NCI-H2081 (cell line): ENCODE data around the gene RGS12.

Experiments used
- DNase-seq, 2 experiments: peaks; one replicate each; lab custom pipeline; 2025; lab: John Stamatoyannopoulos, UW

Gene RGS12

DNA sequence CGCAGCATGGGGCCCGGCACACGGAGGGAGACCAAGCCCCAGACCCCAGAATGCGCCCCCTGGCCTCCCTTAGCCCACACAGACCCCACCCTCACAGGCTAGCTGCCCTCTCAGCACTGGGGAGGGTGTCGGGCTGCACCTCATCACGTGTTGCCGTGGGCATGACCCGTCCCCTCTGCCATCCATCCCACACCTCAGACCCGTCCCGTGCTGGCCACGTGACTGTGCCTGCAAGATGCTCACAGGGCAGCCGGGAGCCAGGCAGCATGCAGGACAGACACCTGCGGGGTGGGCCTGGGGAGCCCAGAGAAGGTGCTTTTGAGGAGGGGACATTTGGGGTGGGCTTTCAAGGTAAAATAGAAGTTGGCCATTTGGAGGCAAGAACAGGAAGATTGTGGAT, 39.0 kb upstream of the RGS12 start:
- no peak for DNase-seq

DNA sequence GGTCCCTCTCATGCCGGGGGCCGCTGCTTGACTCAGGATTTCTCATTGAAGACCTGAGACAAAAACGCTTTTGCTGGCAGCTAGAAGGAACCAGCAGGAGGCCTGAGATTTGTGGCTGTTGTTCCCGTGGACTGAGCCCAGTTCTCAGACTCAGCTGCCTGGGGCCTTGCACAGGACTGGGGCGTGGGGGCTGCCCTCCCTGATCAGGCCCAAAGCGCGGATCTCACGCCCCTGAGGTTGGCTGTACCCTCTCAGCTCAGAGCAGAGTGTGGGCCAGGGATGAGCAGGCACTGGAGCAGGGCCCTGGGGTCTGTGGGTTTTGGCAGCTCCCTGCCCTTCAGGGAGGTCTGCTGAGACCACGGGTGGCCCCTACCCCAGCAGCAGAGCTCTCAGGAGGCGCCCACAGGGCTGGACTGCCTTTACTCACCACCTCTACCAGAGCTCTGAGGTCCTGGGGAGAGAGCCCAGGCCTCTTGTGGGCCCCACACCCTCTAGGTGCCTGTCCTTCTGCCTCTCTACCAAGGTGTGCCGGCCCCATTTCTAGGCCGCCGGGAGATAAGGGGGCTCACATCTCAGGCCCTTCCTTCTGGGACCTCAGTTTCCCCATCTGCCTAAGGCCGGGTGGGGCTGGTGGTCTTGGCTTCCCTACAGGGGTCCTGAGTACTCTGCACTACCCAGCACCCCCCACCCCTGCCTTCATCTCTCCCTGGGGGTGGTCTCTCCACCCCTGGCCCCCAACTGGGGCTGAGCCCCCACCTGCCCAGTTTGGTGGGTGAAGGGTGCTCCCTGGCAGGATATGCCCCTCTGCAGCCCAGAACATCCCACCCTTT, 38.3 kb upstream of the RGS12 start:
- DNase-seq, result no peak

DNA sequence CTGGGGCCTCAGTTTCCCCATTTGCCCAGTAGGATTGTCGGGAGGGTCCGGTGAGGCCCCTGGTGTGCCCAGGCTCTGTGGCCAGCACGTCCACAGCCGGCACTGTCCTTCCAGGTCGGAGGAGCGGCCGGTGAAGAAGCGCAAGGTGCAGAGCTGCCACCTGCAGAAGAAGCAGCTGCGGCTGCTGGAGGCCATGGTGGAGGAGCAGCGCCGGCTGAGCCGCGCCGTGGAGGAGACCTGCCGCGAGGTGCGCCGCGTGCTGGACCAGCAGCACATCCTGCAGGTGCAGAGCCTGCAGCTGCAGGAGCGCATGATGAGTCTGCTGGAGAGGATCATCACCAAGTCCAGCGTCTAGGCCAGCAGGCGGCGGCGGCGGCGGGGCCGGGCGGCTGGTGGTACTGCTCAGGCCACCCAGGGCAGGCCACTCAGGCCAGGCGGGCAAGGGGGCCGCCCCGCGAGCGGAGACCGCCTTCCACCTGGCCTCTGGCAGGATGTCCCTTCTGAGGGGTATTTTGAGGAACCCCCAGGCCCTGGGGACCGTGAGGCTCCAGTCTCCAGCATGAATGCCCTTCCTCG, 37.1 kb upstream of the RGS12 start:
- no peak for DNase-seq

DNA sequence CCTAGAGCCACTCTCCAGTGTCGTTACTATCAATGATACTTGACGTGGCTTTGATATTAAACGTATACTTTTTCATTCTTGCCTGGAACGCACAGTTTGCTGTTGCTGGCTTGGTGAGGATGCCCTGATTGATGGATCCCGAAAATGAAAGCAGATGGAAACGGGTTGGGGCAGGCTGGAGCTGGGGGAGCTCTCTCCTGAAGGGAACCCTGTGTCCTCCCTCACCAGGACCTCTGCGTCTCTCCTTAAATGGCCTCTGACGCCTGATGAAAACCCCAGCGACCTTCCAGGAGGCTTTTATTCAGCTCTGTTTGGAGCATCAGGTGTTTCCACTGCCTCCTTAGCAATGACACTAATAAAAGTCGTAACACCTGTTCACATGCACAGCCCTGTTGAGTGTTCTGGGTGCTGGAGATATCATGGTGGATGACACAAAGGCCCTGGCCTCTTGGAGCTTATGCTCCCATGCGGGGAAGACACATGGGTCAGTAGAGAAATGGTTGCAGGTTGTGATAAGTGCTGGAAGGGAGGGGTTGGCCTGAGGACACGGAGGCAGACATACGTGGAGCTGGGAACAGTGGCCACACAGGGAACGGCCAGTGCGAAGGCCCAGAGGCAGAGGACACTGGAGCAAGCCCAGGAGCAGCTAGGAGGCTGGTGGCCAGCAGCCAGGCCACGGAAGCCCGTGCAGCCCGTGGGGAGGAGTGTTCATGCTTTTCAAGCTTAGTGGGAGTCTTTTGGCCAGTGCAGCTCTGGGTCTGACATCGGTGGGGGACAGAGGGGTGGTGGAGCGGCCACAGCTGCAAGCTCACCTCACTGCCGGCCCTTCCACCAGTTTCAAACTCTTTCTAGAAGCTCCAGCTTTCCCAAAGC, 36.4 kb upstream of the RGS12 start:
- no peak for DNase-seq

DNA sequence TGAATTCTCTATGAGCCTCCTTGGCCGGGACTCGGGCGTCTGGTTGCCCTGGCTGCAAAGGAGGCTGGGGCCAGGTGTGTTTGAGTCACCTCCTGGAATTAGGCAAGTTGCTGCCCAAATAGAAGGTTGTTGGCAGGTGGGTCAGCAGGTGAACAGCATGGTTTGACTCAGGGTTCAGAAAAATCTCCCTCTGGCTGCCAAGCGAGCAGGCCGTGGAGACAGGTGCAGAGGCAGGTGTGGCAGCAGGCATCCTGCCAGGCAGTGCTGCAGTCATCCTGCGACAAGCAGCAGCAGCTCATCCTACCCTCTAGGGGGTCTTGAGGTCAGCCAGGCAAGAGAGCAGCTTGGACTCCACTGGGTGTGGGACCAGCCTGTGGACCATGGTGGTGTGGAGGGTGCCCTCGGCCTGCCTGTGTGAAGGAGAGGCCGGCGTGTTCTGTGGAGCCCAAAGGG, 35.7 kb upstream of the RGS12 start:
- DNase-seq, result peak; percentile 55 to 80

DNA sequence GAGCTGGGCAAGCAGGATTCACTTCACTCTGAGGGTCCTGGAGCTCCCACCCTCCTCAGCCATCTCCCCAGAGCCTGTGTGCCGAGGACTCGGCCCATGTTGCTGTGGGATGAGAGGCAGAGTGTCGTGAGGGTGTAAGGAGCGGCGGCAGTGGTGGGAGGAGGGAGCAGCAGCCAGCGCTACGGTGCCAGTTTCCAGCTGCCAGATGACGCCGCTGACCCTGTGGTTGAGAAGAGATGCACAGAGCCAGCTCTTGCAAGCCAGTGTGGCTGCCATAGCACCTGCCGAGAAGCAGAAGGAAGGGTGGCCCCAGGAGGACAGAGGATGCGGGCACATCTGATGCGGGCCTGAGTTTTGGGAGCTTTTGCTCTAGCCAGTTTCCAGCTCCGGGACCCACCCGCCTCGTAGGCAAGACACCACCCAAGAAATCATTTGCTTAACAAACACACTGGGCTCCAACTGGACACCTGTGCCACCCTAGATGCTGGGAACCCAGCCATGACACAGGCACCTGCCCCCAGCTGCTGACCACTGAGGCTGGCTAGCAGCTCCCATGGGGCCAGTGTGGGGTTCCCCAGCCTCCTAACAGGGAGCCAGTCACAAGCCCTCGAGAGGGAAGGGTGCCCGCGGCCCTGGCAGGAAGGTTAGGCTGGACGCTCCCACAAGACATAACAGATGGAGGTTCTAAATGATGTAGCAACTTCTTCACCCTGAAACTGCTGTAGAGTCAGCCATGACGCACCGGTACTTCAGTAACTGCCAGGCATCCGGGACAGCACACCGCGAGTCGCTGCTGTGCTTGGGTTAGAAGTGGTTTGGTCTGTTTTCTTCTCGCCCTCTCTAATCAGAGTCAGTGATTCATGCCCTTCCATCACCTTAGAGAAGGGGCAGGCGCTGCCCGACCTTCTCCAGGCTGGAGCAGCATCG, 35.0 kb upstream of the RGS12 start:
- DNase-seq, result no peak

DNA sequence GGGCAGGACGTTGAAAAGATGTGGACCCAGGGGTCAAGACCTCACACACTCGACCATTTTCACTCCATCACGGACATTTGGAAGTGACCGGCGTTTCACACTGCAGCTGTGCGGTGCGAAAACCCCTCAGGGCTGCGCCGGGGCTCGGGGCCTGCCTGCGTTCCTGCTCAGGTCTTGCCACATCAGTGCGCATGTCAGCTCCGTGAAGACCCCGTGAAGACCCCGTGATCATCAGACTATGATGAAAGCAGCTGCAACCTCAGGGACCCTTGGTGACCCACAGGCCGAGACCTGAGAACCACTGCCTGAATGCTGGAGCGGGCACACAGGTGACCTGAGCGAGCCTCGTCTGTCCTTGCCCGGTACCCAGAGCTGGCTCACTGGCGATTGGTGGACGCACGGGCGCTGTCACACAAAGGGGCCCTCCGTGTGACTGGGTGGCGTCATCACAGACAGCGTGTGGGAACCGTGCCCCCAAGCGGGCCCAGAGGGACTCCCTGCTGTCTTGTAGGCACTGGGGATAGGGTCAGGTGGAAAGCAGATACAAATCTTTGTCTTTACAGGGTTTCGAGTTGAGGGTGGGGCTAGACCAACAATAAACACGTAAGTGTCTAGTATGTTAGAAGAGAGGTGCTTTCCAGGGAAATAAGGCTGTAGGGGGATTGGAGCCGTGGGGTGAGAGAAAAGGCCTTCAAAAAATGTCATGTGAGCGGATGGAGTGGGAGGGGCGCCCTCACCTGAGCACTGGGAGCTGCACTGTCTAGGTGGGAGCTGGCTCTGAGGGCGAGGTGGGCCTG, 31.2 kb upstream of the RGS12 start:
- no peak for DNase-seq

DNA sequence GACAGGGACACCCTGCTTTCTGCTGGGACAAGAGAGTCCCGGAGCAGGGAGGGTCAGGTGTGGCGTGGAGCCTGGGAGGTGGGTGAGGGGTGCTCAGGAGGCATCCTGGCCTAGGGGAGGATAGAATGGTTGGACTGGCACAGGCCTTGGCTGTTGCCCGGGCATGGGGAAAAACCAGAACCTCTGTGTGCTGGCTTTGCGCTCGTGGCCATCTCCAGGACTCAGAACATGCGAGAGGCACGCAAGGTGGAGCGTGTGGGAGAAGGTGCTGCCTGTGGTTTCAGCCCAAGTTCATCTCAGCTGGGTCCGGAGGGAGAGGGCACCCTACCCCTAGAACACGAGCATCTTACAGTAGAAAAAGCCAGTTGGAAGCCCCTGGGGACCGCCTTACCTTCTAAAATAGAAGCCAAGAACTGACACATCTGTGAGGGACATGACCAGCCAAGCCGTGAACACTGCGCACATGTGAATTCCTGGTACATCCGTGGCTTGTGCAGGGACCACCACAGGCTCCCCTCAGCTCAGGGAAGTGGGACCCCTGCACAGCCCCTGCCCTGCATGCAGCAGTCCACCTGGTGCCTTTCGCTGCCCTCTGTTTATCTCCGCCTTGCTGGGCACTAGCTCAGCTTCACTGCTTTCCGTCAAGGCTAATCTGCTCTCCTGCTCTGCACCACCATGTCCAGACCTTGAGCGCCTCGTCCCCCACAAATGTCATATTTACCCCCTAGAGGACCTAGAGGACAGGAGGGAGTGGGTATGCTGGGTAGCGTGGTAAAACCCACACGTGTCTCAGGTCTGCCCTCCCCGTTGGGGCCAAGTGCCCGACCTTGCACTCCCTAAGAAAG, 30.4 kb upstream of the RGS12 start:
- DNase-seq, result no peak

DNA sequence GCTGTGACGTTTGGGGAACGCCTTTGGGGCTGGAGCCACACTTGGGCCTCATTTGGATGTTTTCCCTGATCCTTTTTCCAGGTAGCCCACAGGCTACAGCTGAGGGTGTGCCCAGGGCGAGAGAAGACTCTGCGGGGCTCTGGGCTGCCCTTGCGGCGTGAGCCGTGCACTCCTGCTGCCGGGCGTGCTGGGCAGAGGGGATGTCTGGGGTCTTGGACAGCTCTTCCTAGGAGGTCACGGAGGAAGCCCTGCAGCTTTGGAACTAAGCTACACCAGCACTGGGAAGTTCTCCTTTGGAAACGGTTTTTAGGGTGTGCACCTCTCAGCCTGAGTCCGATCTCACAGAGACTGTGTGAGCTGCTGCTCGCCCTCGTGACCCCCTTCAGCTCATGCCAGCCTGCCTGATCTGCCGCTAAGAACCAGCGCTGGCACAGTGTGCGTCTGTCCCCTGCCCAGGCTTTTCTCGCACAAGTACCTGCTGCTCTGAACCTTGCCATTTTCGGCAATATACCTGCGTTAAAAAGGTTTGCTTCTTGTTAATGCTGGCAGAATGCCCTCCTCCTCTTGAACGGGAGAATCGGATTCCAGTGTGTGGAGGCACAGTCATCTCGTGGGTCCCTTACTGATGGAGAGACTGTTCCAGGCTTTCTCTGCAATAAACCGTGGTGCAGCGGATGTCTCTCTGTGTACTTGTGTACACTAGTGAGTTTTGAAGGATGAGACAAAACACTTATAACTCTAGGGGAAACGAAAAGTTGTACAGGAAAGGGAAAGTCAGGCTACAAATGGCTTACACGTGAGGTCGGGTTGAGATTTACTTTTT, 29.6 kb upstream of the RGS12 start:
- DNase-seq, result no peak

DNA sequence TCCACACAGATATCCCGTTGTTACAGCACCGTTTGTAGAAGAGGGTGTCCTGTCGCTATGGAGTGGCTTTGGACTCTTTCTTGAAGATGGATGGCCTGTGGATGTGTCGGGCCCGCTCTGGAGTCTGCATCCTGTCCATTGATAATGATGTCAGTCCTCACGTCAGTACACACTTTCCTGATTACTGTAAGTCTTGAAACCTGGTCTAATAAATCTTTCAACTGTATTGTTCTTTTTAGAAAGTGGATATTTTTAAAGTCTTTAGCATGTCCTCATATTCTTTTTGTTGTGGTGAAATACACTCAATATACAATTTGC, 29.0 kb upstream of the RGS12 start:
- no peak for DNase-seq

DNA sequence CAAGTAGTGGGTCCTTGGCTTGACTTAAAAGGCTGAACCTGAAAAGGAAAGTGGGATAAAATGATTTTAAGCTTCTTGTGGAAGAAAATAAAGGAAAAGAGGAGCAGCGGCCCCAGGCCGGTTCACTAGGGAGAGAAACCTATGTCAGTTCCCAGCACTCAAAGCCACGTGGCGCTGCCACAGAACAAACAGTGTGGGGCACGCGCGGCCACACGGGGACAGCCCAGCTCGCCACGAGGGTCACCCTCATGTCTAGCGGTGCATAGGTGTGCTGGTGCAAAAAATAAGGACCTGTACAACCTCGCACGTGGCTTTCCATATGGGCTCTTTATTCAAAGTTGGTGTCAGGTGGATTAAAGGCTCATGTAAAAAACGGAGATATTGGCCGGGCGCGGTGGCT, 26.7 kb upstream of the RGS12 start:
- DNase-seq, result no peak

DNA sequence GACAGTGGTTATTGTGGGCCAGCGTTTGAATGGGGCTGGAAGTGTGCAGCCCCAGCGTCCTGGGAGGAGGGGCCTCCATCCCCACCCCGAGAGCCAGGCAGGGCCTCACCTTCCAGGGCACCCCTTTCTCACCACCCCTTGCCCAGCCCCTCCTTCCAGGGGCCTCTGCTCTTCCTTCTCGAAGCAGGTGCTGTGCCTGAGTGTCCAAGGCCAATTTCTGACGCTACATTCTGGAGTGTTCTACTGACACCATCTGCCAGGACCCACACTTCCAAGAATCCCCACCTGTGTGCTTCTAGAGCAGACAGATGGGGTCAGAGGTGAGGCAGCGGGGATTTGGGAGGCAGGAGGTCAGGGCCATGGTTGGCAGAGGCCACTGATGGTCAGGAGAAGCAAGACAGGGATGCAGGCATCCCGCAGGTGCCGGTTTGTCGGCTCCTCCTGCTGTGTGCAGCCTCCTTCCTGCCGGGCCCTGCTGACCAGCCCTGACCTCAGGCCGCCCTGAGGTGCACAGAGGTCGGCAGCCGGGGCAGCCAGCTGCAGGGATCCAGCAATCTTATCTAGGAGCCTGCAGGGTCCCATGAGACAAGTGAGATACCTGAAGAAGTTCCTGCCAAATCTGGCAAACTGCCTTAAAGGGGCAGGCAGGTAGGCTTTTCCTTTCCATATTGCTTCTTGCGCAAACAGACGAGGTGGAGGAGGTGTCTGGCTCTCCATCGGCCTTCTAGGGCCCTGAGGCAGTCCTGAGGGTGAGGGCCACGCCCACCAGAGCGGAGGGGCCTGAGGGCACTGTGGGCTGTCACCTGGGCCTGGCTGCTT, 25.0 kb upstream of the RGS12 start:
- DNase-seq, result no peak

DNA sequence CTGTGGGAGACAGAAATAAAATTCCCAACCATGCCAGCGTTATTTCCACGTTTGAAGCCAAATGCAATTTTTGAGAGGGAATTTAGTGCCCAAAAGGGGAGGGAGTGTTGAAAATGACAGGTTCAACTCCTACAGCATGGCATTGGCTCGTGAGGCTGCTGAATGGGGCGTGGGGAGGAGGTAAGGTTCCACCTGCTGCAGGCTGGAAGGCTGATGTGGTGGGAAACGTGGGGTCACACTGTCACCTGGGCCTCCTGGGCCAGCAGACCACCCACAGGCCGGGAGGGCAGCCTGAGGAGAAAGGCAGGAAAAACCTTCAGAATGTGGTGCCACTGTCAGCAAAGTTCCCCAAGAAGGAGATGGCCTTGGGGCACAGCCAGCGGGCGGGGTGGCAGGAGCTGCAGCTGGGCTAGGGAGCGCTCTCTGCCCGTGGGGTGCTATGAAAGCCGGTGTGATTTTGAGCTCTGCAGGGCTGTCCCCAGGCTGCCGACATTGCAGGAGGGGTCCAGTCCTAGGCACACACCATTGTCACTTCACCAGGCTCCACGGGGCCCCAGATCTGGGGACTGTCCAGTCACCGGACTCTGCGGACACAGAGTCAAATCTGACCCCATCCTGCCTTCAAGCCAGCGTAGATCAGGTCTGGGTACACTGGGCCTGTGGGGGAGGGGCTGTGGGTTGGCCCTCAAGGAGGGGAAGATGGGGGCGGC, 24.3 kb upstream of the RGS12 start:
- no peak for DNase-seq

DNA sequence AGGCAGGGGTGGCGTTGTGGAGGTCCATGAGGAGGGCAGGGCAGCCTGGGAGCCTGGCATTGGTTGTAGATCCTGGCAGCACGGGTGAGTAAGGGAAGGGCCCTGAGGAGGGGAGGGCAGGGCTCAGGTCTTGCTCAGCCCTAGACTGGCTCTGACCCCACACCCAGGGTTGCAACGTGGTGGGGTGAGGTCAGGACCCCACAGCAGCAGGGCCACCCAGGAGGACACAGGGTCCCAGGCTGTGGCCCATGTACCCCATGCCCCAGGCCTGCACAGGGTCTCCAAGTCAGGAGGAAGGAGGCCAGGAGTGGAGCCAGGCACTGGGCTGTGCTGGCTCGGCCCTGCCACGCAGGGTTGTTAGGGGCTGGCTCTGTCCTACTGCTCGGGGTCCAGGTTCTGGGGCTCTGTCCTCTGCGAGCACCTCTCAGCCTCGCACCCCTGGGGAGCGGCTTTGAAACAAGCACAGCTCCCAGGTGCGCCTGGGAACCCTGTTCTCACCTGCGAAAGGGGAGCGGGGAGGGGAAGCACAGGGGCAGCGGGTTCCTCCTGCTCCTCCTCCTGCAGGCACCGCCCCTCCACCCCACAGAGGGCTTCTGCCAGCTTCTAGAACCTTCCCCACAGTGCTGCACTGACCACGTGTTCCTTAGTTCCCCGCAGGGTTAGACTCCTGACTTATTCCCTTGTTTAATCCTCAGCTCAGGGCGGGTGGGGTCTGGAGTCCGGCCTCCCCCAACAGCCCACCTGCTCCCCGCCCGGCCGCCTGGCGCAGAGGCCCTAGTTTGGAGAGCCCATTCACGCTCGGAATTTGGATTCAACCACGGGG, 23.5 kb upstream of the RGS12 start:
- no peak for DNase-seq

DNA sequence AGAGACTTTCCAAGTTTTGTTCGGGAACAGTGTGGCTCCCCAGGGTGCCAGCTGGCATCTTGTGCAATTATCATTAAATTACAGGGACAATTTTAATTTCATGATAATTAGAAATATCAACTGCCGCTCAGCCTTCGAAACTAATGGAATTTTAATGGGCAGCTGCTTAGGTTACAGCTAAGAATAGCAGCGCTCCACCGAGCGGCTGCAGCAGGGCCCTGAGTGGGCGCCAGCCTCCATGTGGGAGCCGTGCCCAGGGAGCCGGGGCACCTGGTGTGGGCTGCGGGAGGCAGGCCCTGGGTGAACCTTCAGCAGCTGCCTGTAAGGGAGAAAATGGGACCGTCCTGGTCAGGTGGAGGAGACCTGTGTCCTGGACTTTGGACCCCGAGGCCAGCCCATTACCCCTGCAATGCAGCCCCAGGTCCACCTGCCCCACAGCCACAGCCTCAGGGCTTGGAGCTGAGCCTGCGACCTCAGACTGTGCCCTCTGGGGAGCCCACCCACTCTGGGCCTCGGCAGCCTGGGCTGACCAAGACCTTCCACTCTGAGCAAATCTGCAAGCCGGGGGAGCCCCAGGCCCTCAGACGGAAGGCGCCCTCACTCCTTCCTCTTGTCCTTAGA, 22.7 kb upstream of the RGS12 start:
- no peak for DNase-seq

DNA sequence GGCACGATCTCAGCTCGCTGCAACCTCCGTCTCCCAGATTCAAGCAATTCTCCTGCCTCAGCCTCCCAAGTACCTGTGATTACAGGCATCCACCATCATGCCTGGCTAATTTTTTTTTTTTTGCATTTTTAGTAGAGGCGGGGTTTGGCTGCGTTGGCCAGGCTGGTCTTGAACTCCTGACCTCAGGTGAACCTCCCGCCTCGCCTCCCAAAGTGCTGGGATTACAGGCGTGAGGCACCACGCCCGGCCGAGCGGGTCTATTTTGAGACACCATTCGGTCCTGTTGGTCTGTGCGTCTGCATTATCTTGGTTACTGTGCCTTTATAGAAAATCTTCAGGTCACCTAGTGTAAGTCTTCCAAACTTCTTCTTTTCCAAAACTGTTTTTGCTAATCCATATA, 21.7 kb upstream of the RGS12 start:
- DNase-seq, result no peak
